Measurements from ENCODE around the gene KCNN3. TPM values are rescaled to one million over a fixed set of nuclear protein-coding genes. Genes with fewer than 3 reads are reported as not detected.

KCNN3 gene
- total and polyA plus RNA-seq, 10 donors, result 0.13 to 15.1 (median 7.4) TPM

DNA sequence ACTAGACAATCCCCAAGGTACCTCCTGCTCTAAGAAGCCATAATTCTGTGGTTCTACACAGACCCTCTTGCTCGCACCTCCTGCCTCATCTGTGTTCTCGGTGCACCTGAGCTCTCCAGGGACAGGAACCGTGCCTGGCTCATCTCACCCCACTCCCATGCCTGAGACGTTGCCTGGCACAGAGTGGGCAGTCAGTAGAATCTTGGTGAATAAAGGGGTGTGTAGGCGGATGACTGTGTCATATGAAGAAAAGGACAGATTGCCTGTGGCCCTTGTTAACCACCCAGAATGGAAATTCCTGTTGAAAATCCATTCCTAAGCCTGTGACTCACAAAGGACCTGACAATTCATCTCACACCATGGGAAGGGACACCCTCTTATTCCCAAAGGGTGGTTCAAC, 92.9 kb downstream of the KCNN3 start:
- no peak overlapping the region for H3K4me3 ChIP-seq
- peaks cover 0 to 7% (median 2%) of the 10 kb centered on the region in 8 donors for H3K9me3 ChIP-seq
- 81 to 92% (median 87%) methylated on average over 5 of the region's 5 CpGs for WGBS, 5 donors
- H3K27ac ChIP-seq, result no peak overlapping the region
- no peaks in the 10 kb centered on the region for H3K36me3 ChIP-seq
- DNase-seq, result peak; percentile 5
- intact Hi-C loops (cut with DNase I; ENCODE audit: low total_unique reads), result no loop called here
- no peaks in the 10 kb centered on the region for H3K4me1 ChIP-seq
- TF ChIP-seq POLR2AphosphoS5 (IDR thresholded peaks at IDR 0.05) (no peak), CTCF (IDR thresholded peaks at IDR 0.05 in 8 of 11, conservative IDR thresholded peaks at IDR 0.05 in 3 of 11) (no peak), POLR2A (IDR thresholded peaks at IDR 0.05) (no peak)
- no peaks in the 10 kb centered on the region for H3K27me3 ChIP-seq (replicated peaks in 1 of 7)

- no peak for TF ChIP-seq POLR2A (IDR thresholded peaks at IDR 0.05)
- DNase-seq, result peak; percentile 33
Measured at GRCh38 chr1:154775621-154776605, 94.2 kb downstream of the KCNN3 start.

DNA sequence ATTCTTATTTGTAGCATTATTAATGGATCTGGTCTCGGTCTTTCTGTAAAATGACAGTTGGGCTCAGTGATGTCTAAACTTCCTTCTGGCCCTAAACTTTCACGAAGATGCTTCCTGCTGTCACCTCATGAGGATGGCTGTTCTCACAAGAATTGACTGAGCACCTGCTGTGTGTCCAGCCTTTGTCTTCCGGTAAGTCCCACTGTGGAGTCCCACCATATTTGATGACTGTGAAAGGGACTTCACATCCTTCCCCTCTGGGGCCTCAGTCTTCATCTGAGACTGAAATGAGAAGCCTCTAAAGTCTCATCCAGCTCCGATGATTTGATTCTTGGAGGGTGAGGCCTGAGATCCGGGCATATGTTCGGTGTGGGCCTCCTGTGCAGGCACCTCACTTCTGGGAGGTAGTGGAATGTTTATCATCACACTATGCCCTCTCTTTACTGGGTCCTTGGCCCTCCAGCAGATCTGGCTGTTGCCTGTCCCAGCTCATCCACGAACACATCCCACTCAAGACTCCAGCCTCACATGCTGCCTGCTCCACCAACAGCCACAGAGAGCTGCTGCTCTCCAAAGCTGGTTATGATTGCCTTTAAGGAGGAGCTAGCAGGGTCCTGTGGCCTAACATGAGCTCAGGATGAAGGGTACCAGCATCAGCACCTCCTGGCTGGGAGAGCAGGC, 95.8 kb downstream of the KCNN3 start:
- intact Hi-C loops (cut with DNase I; ENCODE audit: low total_unique reads), result no loop called here
- Histone ChIP-seq H3K36me3 (no peaks in the 10 kb centered on the region), H3K4me1 (no peaks in the 10 kb centered on the region), H3K9me3 (peaks cover 0 to 7% (median 2%) of the 10 kb centered on the region in 8 donors), H3K27ac (no peak overlapping the region), H3K4me3 (no peak overlapping the region), H3K27me3 (replicated peaks in 1 of 7) (no peaks in the 10 kb centered on the region)
- peak; percentile 14 for DNase-seq
- TF ChIP-seq CTCF (IDR thresholded peaks at IDR 0.05 in 8 of 11, conservative IDR thresholded peaks at IDR 0.05 in 3 of 11), result no peak
- WGBS, 5 donors, result 67 to 84% (median 74%) methylated on average over 7 of the region's 7 CpGs

More at GRCh38 chr1:154775621-154776605, 94.2 kb downstream of the KCNN3 start:
- WGBS, 5 donors, result 88 to 92% (median 89%) methylated on average over 17 of the region's 17 CpGs
- intact Hi-C loops (cut with DNase I; ENCODE audit: low total_unique reads), result no loop called here
- no peaks in the 10 kb centered on the region for H3K27me3 ChIP-seq (replicated peaks in 1 of 7)
- no peak overlapping the region for H3K4me3 ChIP-seq
- H3K27ac ChIP-seq, result no peak overlapping the region
- no peaks in the 10 kb centered on the region for H3K36me3 ChIP-seq
- no peaks in the 10 kb centered on the region for H3K4me1 ChIP-seq
- H3K9me3 ChIP-seq, result peaks cover 0 to 7% (median 2%) of the 10 kb centered on the region in 8 donors

- Histone ChIP-seq H3K36me3 (no peaks in the 10 kb centered on the region), H3K4me3 (no peak overlapping the region), H3K27me3 (replicated peaks in 1 of 7) (no peaks in the 10 kb centered on the region), H3K9me3 (no peaks in the 10 kb centered on the region), H3K27ac (no peak overlapping the region), H3K4me1 (no peaks in the 10 kb centered on the region)
- WGBS, 5 donors, result 44 to 74% (median 60%) methylated on average over 2 of the region's 2 CpGs
- no peak for TF ChIP-seq POLR2A (IDR thresholded peaks at IDR 0.05)
- TF ChIP-seq CTCF (IDR thresholded peaks at IDR 0.05 in 8 of 11, conservative IDR thresholded peaks at IDR 0.05 in 3 of 11), result no peak
- no peak for TF ChIP-seq POLR2AphosphoS5 (IDR thresholded peaks at IDR 0.05)
- DNase-seq, result peak; percentile 6
- intact Hi-C loops (cut with DNase I; ENCODE audit: low total_unique reads), result no loop called here
Measured at GRCh38 chr1:154773551-154773950, 96.5 kb downstream of the KCNN3 start.
